Right lobe of liver (tissue), 6 donors: Measurements from ENCODE around the gene IPCEF1. TPM values are rescaled to one million over a fixed set of nuclear protein-coding genes. Genes with fewer than 3 reads are reported as not detected.

Experiments
- ATAC-seq, 4 donors: fragments of 200-7000 bp; cut with Tn5 transposase; one replicate each; pipeline ENCODE4 v1.9.1; 2020; ENCODE audit warnings: mild to moderate bottlenecking in 4 of 4, moderate library complexity in 4 of 4
- DNase-seq, 3 donors: peaks; one replicate each; pipeline ENCODE4 v3.0.0-alpha.2; 2020
- H3K27ac ChIP-seq, 3 donors: fragments of 200-600 bp; one replicate each; pipeline ENCODE4 v1.8.0; 2022
- H3K27me3 ChIP-seq, 2 donors: fragments of 200-600 bp; one replicate each; pipeline ENCODE4 v1.8.0; 2022
- H3K36me3 ChIP-seq, 4 donors: fragments of 200-600 bp; sonication (generic) in 1 of 4; one replicate each; pipeline versions ENCODE4 v1.5.1 to v1.8.0; 2017 to 2022; ENCODE audit warnings: control low read depth in 1 of 4
- H3K4me1 ChIP-seq, 4 donors: fragments of 200-600 bp; sonication (generic) in 1 of 4; one replicate each; pipeline versions ENCODE4 v1.5.1 to v1.8.0; 2017 to 2022; ENCODE audit warnings: control low read depth in 1 of 4
- H3K4me3 ChIP-seq, 3 donors: fragments of 200-600 bp; one replicate each; pipeline ENCODE4 v1.8.0; 2022
- H3K9me3 ChIP-seq, 4 donors: fragments of 200-600 bp; sonication (generic) in 1 of 4; one replicate each; pipeline versions ENCODE4 v1.5.1 to v1.8.0; 2017 to 2022; ENCODE audit warnings: control low read depth in 1 of 4
- POLR2A ChIP-seq: fragments of 450-650 bp; IDR thresholded peaks from one replicate; pipeline ENCODE4 v1.6.1; 2017; ENCODE audit warnings: antibody characterized with exemption, mild to moderate bottlenecking
- WGBS: methylation state at CpG from one replicate; pipeline ENCODE4 v1.1.6; 2018; ENCODE audit warnings: low coverage, low lambda C conversion rate; ENCODE audit not compliant: insufficient coverage; ENCODE audit errors: missing lambda C conversion rate; 5-methylcytosine and 5-hydroxymethylcytosine counted together
- intact Hi-C, 2 donors: fragments of 100-400 bp; cut with DNase I; formaldehyde crosslinking; loops; one replicate each; pipeline versions ENCODE4 v1.11.2 to v1.14.1; 2022
- total RNA-seq, 6 experiments: library from RNA; depleted of rRNA in 2 of 6; stranded (reverse); fragments of >200 nt in 2 of 6; fragmentation: NEBNext Ultra II Directional in 3 of 6; extraction: Animal tissue kit (Norgen Biotek cat#: 25700) in 3 of 6; gene quantifications; one replicate each; pipeline versions ENCODE4 v1.1.0 to v1.2.4, GENCODE V29; 2016 to 2023
- TF ChIP-seq, protein P1 (sequence below), 4 donors: fragments of 200-600 bp in 3 of 4; fragments of 450-650 bp in 1 of 4; IDR thresholded peaks; one replicate each; pipeline versions ENCODE4 v1.5.1 to v1.8.0; 2016 to 2022; ENCODE audit warnings: antibody characterized with exemption in 4 of 4, mild to moderate bottlenecking in 2 of 4
- donor health status: DM: no; HTN: yes; CAD: no.
- donor health status: DM: no; HTN: no; CAD: no.
- donor health status: DM: no; HTN: no; CAD: no.
- donor health status: DM: no; HTN: yes; CAD: no.
- donor health status: DM: no; HTN: yes; CAD: no.

IPCEF1 gene
- total RNA-seq, 6 experiments from 2014 or later: 0.90 to 3.0 (median 1.4) TPM

DNA sequence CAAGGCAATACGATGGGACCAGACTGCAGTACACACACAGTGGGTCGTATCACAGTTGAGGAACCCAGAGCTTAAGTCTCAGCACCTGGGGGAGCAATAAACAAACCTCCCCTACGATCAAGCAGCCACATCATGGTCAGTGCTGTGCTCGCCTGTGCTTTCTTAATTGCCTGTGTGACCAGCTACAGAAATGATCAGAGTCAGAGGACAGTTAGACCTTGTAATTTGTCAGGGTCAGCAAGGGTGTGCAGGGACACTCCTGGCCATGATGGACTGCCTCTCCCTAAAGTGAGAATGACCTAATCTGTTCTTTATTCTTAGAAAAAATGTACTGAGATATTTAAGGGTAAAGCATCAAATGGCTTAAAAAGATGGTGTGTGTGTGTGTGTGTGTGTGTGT lies 239.1 kb downstream of the IPCEF1 start:
- 46% methylated on average over 3 of the region's 4 CpGs for WGBS
- no peak overlapping the region for H3K4me3 ChIP-seq
- DNase-seq: no peak
- no peaks in the 10 kb centered on the region for H3K4me1 ChIP-seq
- H3K36me3 ChIP-seq: no peaks in the 10 kb centered on the region
- no peak for ATAC-seq
- no peaks in the 10 kb centered on the region for H3K9me3 ChIP-seq
- TF ChIP-seq, protein P1, sequence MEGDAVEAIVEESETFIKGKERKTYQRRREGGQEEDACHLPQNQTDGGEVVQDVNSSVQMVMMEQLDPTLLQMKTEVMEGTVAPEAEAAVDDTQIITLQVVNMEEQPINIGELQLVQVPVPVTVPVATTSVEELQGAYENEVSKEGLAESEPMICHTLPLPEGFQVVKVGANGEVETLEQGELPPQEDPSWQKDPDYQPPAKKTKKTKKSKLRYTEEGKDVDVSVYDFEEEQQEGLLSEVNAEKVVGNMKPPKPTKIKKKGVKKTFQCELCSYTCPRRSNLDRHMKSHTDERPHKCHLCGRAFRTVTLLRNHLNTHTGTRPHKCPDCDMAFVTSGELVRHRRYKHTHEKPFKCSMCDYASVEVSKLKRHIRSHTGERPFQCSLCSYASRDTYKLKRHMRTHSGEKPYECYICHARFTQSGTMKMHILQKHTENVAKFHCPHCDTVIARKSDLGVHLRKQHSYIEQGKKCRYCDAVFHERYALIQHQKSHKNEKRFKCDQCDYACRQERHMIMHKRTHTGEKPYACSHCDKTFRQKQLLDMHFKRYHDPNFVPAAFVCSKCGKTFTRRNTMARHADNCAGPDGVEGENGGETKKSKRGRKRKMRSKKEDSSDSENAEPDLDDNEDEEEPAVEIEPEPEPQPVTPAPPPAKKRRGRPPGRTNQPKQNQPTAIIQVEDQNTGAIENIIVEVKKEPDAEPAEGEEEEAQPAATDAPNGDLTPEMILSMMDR (IDR thresholded peaks at IDR 0.05): no peak
- no peak for TF ChIP-seq POLR2A
- no peak overlapping the region for H3K27ac ChIP-seq
- intact Hi-C loops: no loop called here
- no peaks in the 10 kb centered on the region for H3K27me3 ChIP-seq

DNA sequence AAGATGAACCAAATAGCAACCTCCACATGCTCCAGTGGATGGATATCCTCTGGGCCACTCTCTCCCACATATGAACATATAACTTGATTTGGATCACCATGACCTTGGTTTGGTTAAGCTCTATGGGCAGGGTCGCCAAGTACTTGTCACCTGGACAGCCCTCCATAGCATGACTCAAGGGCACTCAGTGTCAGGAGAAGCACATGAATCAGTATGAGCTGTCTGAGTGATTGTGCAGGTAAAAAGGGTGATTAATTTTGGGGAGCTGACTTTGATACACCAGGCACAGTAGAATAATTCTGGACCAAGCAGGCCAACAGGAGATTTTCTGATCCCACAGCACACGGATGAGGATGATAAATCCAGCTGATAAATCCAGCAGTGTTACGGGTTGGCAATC lies 243.2 kb downstream of the IPCEF1 start:
- Histone ChIP-seq H3K27me3 (no peaks in the 10 kb centered on the region), H3K36me3 (no peaks in the 10 kb centered on the region), H3K4me3 (no peak overlapping the region), H3K4me1 (no peaks in the 10 kb centered on the region), H3K9me3 (no peaks in the 10 kb centered on the region), H3K27ac (no peak overlapping the region)
- ATAC-seq (no peak), DNase-seq (no peak)
- 39% methylated on average over 2 of the region's 3 CpGs for WGBS
- intact Hi-C loops: no loop called here
- TF ChIP-seq, protein P1 (IDR thresholded peaks at IDR 0.05): no peak
- TF ChIP-seq POLR2A: no peak

DNA sequence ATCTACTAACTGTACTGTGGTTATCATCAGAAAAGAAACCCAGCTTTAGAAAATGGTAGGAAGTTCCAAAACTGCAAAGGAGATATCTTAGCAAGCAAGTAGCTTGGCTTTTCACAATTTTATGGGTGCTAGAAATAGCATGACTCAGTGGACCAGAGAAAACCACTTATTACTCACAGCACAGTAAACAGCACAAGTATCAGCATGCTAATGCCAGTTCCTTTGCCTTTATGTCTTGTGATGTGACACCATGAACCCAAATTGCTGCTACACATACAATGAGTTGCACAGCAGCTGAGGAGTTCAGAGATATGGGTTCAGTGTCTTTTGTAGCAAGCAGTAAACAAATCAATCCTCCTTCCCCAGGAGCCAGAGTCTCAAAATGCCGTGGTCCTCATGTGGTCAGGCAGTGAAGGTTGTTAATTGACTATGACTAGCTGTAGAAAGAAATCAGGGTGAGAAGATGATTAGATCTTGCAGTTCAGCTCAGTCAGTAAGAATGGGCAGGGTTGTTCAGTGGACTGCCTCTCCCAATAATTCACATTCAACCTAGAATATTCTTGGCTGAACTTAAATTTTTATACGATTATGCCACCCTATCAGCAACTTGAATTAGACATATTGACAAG lies 244.3 kb downstream of the IPCEF1 start:
- H3K27me3 ChIP-seq: no peaks in the 10 kb centered on the region
- intact Hi-C loops: no loop called here
- H3K4me1 ChIP-seq: no peaks in the 10 kb centered on the region
- ATAC-seq: no peak
- no peaks in the 10 kb centered on the region for H3K36me3 ChIP-seq
- no peak for TF ChIP-seq POLR2A
- TF ChIP-seq, protein P1 (IDR thresholded peaks at IDR 0.05): no peak
- DNase-seq: no peak
- no peak overlapping the region for H3K27ac ChIP-seq
- no peaks in the 10 kb centered on the region for H3K9me3 ChIP-seq
- no peak overlapping the region for H3K4me3 ChIP-seq
- WGBS: 57% methylated on average over 1 of the region's 2 CpGs

DNA sequence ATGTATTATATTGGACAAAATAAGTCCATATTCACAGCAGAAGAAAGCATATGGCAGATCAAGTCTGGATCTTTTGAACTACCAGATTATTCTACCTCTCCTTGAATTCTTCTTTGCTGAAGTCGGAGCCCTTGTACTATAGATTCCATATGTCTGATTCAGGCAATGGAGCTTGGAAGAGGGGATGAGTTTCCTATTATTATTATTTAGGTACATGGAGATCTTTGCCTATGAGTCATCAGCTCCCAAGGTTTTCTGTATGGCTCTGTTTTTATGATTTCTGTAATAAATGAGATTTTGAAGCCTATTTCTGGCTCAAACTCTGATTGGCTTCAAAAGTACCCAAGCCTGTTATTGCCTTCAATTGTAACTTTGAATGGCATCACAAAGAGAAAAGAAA lies 245.6 kb downstream of the IPCEF1 start:
- TF ChIP-seq, protein P1 (IDR thresholded peaks at IDR 0.05): no peak
- no peak for TF ChIP-seq POLR2A
- Histone ChIP-seq H3K27me3 (no peaks in the 10 kb centered on the region), H3K4me3 (no peak overlapping the region), H3K36me3 (no peaks in the 10 kb centered on the region), H3K4me1 (no peaks in the 10 kb centered on the region), H3K9me3 (no peaks in the 10 kb centered on the region), H3K27ac (no peak overlapping the region)
- WGBS: 47% methylated on average over 1 of the region's 1 CpG
- intact Hi-C loops: no loop called here
- no peak for ATAC-seq
- DNase-seq: no peak

DNA sequence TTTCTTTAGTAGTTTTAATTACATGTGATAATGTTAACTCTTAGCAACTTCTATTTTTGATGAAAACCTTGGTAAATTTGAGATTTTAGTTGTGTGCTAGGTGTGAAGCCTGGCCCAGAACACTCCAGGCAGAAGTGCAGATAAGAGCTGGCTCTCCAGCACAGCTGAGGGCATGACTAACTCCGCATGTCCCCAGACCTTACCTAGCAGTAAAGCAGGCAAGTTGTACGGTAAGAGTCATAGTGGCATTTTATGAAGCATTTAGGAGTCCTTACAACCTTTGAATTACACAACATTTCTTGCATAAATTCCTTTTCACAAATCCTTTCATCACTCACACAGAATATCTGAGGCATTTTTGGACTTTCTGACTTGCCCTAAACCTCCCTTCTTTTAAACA lies 250.4 kb downstream of the IPCEF1 start:
- ATAC-seq: no peak
- 52% methylated on average over 2 of the region's 2 CpGs for WGBS
- no peak for TF ChIP-seq POLR2A
- no peaks in the 10 kb centered on the region for H3K9me3 ChIP-seq
- H3K27me3 ChIP-seq: no peaks in the 10 kb centered on the region
- no peaks in the 10 kb centered on the region for H3K4me1 ChIP-seq
- H3K4me3 ChIP-seq: no peak overlapping the region
- H3K27ac ChIP-seq: no peak overlapping the region
- intact Hi-C loops: no loop called here
- DNase-seq: no peak
- H3K36me3 ChIP-seq: no peaks in the 10 kb centered on the region

Other genes with a start within 250 kb of the IPCEF1 start
- gene CNKSR3, start 153.9 kb upstream of the IPCEF1 start, total RNA-seq: 10 to 100 TPM; 19.8 to 43.4 (median 26.9) TPM